B cell (primary cell): ENCODE results near the gene TBC1D4.

ENCODE experiments used
- EZH2 ChIP-seq: IDR thresholded peaks from 2 replicates; pipeline ENCODE4 v1.6.1; 2012; ENCODE audit warnings: borderline replicate concordance, low read depth, mild to moderate bottlenecking, moderate library complexity, low read length; ENCODE audit not compliant: insufficient read depth, poor library complexity, severe bottlenecking
- TF ChIP-seq, protein P1 (sequence below): fragments of 200-600 bp; IDR thresholded peaks from one replicate; pipeline ENCODE4 v1.8.0; 2022; ENCODE audit warnings: antibody characterized with exemption, mild to moderate bottlenecking

DNA sequence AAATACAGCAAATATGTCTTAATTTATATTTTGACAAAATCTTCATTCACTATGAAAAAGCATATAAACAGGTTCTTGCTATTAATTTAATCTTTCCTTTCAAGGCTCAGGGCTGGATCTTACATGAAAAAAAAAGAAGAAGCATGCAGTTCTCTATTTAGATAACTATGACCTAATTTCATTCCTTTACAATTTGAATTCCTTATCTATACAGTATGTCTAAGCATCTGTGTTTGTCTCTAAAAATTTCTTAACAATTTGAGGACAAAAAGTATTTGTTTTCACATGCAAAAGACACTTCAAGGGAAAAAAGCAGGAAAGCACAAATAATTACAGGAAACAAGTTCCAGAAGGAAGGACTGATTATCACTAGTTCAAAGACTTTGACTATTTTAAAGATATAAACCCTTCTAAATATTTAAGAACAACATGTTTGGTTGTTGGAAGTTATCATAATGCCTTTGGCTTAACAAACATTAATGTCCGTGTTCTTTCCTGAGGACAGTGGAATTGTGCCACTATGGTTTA is 157.5 kb downstream of the TBC1D4 start:
- TF ChIP-seq, protein P1, sequence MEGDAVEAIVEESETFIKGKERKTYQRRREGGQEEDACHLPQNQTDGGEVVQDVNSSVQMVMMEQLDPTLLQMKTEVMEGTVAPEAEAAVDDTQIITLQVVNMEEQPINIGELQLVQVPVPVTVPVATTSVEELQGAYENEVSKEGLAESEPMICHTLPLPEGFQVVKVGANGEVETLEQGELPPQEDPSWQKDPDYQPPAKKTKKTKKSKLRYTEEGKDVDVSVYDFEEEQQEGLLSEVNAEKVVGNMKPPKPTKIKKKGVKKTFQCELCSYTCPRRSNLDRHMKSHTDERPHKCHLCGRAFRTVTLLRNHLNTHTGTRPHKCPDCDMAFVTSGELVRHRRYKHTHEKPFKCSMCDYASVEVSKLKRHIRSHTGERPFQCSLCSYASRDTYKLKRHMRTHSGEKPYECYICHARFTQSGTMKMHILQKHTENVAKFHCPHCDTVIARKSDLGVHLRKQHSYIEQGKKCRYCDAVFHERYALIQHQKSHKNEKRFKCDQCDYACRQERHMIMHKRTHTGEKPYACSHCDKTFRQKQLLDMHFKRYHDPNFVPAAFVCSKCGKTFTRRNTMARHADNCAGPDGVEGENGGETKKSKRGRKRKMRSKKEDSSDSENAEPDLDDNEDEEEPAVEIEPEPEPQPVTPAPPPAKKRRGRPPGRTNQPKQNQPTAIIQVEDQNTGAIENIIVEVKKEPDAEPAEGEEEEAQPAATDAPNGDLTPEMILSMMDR: no peak
- no peak for TF ChIP-seq EZH2
